T47D (cell line): ENCODE measurements around the gene ZC3HAV1.
"Not testable (repeated sequence)": the region's sequence is repeated elsewhere in the genome, so short reads cannot be mapped to it uniquely, and the experiment has no call there.

Experiments
- DNase-seq, 2 experiments: peaks; one replicate each; pipeline versions ENCODE4 v3.0.0 to v3.0.0-alpha.2; 2011 to 2012; ENCODE audit warnings: low read depth in 1 of 2, low spot score in 1 of 2
- JUND ChIP-seq: IDR thresholded peaks from 2 replicates; pipeline ENCODE4 v1.6.1; 2012; ENCODE audit warnings: low read depth
- in situ Hi-C: cut with HindIII; loops from 2 replicates; pipeline ENCODE4 v1.10.0; 2016; ENCODE audit warnings: low sequenced_read_pairs, low pct_unique_long_range_greater_than_20kb

Gene ZC3HAV1

GRCh38 chr7:139108266-139109187 lies 993 bp downstream of the ZC3HAV1 start:
- no peak for TF ChIP-seq JUND
- no peak for DNase-seq
- in situ Hi-C loops: no loop called here

- in situ Hi-C loops: no loop called here
- DNase-seq: no peak
- TF ChIP-seq JUND: no peak
Observed at GRCh38 chr7:139106959-139107358, 2.6 kb downstream of the ZC3HAV1 start.

GRCh38 chr7:139106227-139106626 lies 3.3 kb downstream of the ZC3HAV1 start:
- in situ Hi-C loops: not testable (repeated sequence)

GRCh38 chr7:139105484-139105883 lies 4.0 kb downstream of the ZC3HAV1 start:
- in situ Hi-C loops: no loop called here
- no peak for TF ChIP-seq JUND
- DNase-seq: no peak

More at GRCh38 chr7:139106227-139106626, 3.3 kb downstream of the ZC3HAV1 start:
- not testable (repeated sequence) for DNase-seq

- in situ Hi-C loops: no loop called here
- DNase-seq: no peak
- TF ChIP-seq JUND: no peak
Observed at GRCh38 chr7:139104091-139104450, 5.4 kb downstream of the ZC3HAV1 start.

GRCh38 chr7:139103057-139103815 lies 6.3 kb downstream of the ZC3HAV1 start:
- in situ Hi-C loops: no loop called here
- TF ChIP-seq JUND: no peak
- no peak for DNase-seq

- DNase-seq, in situ Hi-C loops: not testable (repeated sequence)
Observed at GRCh38 chr7:139101637-139102158, 7.8 kb downstream of the ZC3HAV1 start.

GRCh38 chr7:139099172-139099947 lies 10.2 kb downstream of the ZC3HAV1 start:
- no peak for DNase-seq
- no peak for TF ChIP-seq JUND
- in situ Hi-C loops: no loop called here

- in situ Hi-C loops: no loop called here
- no peak for TF ChIP-seq JUND
- no peak for DNase-seq
Observed at GRCh38 chr7:139095194-139095659, 14.3 kb downstream of the ZC3HAV1 start.

- in situ Hi-C loops: no loop called here
- TF ChIP-seq JUND: no peak
- no peak for DNase-seq
Observed at GRCh38 chr7:139094596-139094995, 14.9 kb downstream of the ZC3HAV1 start.

GRCh38 chr7:139094030-139094429 lies 15.5 kb downstream of the ZC3HAV1 start:
- TF ChIP-seq JUND: no peak
- in situ Hi-C loops: no loop called here

GRCh38 chr7:139093512-139093911 lies 16.0 kb downstream of the ZC3HAV1 start:
- DNase-seq, in situ Hi-C loops: not testable (repeated sequence)

More at GRCh38 chr7:139094030-139094429, 15.5 kb downstream of the ZC3HAV1 start:
- no peak for DNase-seq
